BJ (cell line): Measurements from ENCODE around the gene NR1H4. TPM values are rescaled to one million over a fixed set of nuclear protein-coding genes. Genes with fewer than 3 reads are reported as not detected.

ENCODE experiments used
- CTCF ChIA-PET: fragments of 350-600 bp; formaldehyde crosslinking; extraction: SDS; loops from one replicate; lab custom pipeline; 2021; ENCODE audit warnings: antibody characterized with exemption, inconsistent platforms; lab: Yijun Ruan, JAX
- POLR2A ChIA-PET: fragments of 300-600 bp; sonication (Branson Sonifier 250); formaldehyde crosslinking; extraction: SDS; loops from one replicate; lab custom pipeline; 2021; ENCODE audit warnings: antibody characterized with exemption; lab: Charles Lee
- DNase-seq: peaks from one replicate; pipeline ENCODE4 v3.0.0-alpha.2; 2011; ENCODE audit warnings: low read depth
- H3K27me3 ChIP-seq: 2 replicates; pipeline ENCODE4 v1.6.0; 2011; ENCODE audit warnings: low read length; ENCODE audit not compliant: control insufficient read depth, insufficient read depth
- H3K36me3 ChIP-seq: 2 replicates; pipeline ENCODE4 v1.5.1; 2011; ENCODE audit warnings: low read length; ENCODE audit not compliant: control insufficient read depth, insufficient read depth
- H3K4me3 ChIP-seq: 2 replicates; pipeline ENCODE4 v1.5.1; 2011; ENCODE audit warnings: low read depth, mild to moderate bottlenecking, control low read depth, low read length
- polyA plus RNA-seq: library from polyadenylated mRNA; depleted of rRNA; stranded (reverse); fragments of >200 nt; gene quantifications from 2 replicates; pipeline ENCODE4 v1.2.3, GENCODE V29; 2011
- TF ChIP-seq, protein P1 (sequence below): IDR thresholded peaks from 2 replicates; pipeline ENCODE4 v1.5.1; 2011; ENCODE audit warnings: low read depth, mild to moderate bottlenecking, control low read depth, inconsistent platforms, low read length, moderate library complexity; ENCODE audit not compliant: insufficient read depth

The NR1H4 gene
- polyA plus RNA-seq, 1 experiment, result not detected

DNA sequence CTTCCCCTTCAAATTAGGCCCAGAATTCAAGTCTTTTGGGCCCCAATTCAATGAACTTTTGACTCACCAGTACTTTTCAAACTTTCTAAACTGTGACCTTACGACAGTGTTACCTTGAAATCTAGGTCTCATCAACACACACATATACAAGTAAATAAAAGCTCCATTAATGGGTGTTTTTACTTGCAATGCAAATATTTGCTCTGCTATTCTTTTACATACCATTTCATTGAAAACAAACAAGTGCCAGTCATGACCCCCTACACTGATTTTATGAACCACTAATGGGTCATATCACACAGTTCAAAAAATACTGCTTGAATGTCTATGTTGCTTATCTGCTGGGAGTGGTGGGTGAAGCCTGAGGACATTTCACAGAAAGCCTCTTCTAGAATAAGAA lies 9.1 kb upstream of the NR1H4 start:
- Histone ChIP-seq H3K4me3 (no peak overlapping the region), H3K36me3 (no peaks in the 10 kb centered on the region), H3K27me3 (no peaks in the 10 kb centered on the region)
- no peak for DNase-seq
- ChIA-PET CTCF (interaction anchor here (0.6 to 1.1 kb wide), 3 partner anchors 8 to 36 kb away, joined by 3 to 5 read pairs (median 3); no protein-coding TSS in a partner anchor), POLR2A (no interaction called here)
- TF ChIP-seq, protein P1, sequence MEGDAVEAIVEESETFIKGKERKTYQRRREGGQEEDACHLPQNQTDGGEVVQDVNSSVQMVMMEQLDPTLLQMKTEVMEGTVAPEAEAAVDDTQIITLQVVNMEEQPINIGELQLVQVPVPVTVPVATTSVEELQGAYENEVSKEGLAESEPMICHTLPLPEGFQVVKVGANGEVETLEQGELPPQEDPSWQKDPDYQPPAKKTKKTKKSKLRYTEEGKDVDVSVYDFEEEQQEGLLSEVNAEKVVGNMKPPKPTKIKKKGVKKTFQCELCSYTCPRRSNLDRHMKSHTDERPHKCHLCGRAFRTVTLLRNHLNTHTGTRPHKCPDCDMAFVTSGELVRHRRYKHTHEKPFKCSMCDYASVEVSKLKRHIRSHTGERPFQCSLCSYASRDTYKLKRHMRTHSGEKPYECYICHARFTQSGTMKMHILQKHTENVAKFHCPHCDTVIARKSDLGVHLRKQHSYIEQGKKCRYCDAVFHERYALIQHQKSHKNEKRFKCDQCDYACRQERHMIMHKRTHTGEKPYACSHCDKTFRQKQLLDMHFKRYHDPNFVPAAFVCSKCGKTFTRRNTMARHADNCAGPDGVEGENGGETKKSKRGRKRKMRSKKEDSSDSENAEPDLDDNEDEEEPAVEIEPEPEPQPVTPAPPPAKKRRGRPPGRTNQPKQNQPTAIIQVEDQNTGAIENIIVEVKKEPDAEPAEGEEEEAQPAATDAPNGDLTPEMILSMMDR, result no peak

DNA sequence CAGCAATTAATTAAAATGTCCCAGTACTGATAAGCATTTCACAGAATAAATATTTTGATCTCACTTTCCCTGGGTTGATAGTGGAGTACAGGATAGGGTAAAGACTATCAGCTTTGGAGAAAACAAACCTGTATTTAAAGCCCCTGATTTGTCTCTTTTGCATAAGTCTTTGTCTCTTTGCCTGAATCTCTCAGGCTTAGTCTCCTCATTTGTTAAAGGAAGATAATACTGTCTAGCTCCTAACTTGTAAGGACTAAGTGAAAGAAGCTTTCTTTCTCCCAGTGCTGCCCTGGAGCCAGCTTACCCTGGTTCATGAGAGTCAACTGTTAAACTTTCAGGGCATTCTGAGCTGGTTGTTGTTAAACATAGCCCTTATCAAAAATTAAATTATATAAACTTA lies 5.5 kb upstream of the NR1H4 start:
- H3K36me3 ChIP-seq, result no peaks in the 10 kb centered on the region
- H3K4me3 ChIP-seq, result no peak overlapping the region
- H3K27me3 ChIP-seq, result no peaks in the 10 kb centered on the region
- POLR2A ChIA-PET, result no interaction called here
- no peak for DNase-seq
- CTCF ChIA-PET, result interaction anchor here (0.6 to 0.9 kb wide), 2 partner anchors 13 to 313 kb away, joined by 3 read pairs; no protein-coding TSS in a partner anchor
- TF ChIP-seq, protein P1, result no peak

DNA sequence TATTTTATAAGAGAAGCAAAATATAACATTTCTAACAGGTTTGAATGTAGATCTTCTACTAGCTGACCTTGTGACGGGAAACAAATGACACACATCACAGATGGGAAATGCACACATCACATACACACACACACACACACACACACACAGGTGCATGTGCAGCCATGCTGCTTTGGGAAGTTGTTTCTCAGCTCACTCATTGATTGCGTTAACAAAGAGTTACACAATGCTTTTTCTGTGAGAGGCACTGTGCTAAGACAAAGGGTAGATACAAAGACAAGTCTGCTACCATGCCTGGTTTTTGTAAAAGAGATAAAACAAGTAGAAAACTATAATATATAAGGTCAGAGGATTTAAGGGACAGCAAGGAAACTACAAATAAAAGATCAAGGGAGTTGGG lies 1.3 kb upstream of the NR1H4 start:
- H3K27me3 ChIP-seq, result no peaks in the 10 kb centered on the region
- DNase-seq, result no peak
- no peaks in the 10 kb centered on the region for H3K36me3 ChIP-seq
- CTCF ChIA-PET, result no interaction called here
- H3K4me3 ChIP-seq, result no peak overlapping the region
- POLR2A ChIA-PET, result no interaction called here
- TF ChIP-seq, protein P1, result no peak

DNA sequence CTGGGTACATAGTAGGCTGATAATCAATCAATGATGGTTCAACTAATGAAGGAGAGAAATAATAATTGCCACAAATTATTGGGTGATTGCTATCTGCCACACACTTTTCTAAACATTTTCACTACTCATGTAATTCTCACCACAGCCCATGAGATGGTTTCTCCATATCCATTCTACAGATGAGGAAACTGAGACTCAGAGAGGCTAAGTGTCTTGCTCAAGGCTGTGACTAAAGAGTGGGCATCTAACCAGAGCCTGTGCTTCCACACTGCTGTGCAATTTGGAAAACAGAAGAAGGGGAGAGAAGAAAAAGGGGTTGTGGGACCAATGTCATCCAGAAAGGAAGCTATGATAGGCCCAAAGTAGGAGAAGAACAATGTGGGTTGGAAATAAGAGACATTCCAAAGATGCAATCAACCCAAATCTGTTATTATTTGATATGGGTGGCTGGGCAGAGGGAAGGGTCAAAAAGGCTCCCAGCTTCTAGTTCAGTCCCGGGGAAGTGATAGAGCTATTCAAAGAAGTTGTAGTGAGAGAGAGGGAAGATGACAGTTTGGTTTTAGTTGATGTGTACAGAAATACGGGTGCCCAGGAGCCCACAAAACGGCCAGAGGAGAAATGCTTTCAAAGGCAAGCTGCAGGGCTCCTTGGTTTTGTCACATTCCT lies 483 bp upstream of the NR1H4 start:
- CTCF ChIA-PET, result no interaction called here
- Histone ChIP-seq H3K27me3 (no peaks in the 10 kb centered on the region), H3K4me3 (no peak overlapping the region), H3K36me3 (no peaks in the 10 kb centered on the region)
- no peak for DNase-seq
- TF ChIP-seq, protein P1, result no peak
- POLR2A ChIA-PET, result no interaction called here

DNA sequence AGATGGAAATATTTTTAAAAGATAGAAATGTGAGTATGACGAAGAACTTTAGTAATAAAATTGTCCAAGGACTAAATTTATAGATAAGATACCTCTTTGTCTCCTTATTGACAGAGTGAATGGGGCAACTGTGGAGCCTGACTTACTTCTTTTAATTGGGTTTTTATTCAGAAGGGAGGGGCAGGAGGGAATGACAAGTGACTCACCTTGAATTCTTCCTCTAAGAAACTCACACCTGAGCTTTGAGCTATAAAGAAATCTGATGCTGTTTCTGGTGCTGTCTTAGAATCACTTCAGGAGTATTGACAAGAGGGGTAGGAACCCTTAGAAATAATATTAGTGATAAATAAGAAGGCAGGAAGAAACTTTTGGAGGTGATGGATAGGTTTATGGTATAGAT lies 951 bp downstream of the NR1H4 start:
- ChIA-PET CTCF (no interaction called here), POLR2A (no interaction called here)
- H3K27me3 ChIP-seq, result no peaks in the 10 kb centered on the region
- TF ChIP-seq, protein P1, result no peak
- DNase-seq, result no peak
- no peaks in the 10 kb centered on the region for H3K36me3 ChIP-seq
- H3K4me3 ChIP-seq, result no peak overlapping the region
